SK-N-SH treated with all-trans-retinoic acid at 6 μM for 48 hours (cell line): Measurements from ENCODE around the gene MTNR1B.

Experiments
- ATAC-seq: fragments of 200-7000 bp; cut with Tn5 transposase; 3 replicates; pipeline ENCODE4 v1.9.1; 2020; ENCODE audit warnings: mild to moderate bottlenecking, moderate library complexity
- CSDC2 ChIP-seq: fragments of 250-450 bp; sonication (Bioruptor Pico); IDR thresholded peaks from 2 replicates; pipeline ENCODE4 v1.5.0; 2020; ENCODE audit warnings: mild to moderate bottlenecking, moderate library complexity
- CSRNP3 ChIP-seq: fragments of 250-450 bp; sonication (Bioruptor Pico); IDR thresholded peaks from 2 replicates; pipeline ENCODE4 v1.5.1; 2021; ENCODE audit warnings: mild to moderate bottlenecking, moderate library complexity
- GLIS3 ChIP-seq: fragments of 250-450 bp; sonication (Bioruptor Pico); IDR thresholded peaks from 2 replicates; pipeline ENCODE4 v1.5.0; 2020; ENCODE audit warnings: mild to moderate bottlenecking, moderate library complexity
- ISL1 ChIP-seq: fragments of 250-450 bp; sonication (Bioruptor Pico); IDR thresholded peaks from 2 replicates; pipeline ENCODE4 v2.1.2; 2022; ENCODE audit warnings: mild to moderate bottlenecking, moderate library complexity
- OSR1 ChIP-seq: fragments of 250-450 bp; sonication (Bioruptor Pico); IDR thresholded peaks from 2 replicates; pipeline ENCODE4 v1.8.0; 2022; ENCODE audit warnings: moderate library complexity, mild to moderate bottlenecking, inconsistent platforms
- PATZ1 ChIP-seq: fragments of 250-450 bp; sonication (Bioruptor Pico); IDR thresholded peaks from 2 replicates; pipeline ENCODE4 v1.8.0; 2020; ENCODE audit warnings: mild to moderate bottlenecking, moderate library complexity, borderline replicate concordance
- POU6F1 ChIP-seq: fragments of 250-450 bp; sonication (Bioruptor Pico); IDR thresholded peaks from 2 replicates; pipeline ENCODE4 v1.8.0; 2021; ENCODE audit warnings: low read depth, mild to moderate bottlenecking, moderate library complexity, borderline replicate concordance
- PPARA ChIP-seq: fragments of 250-450 bp; sonication (Bioruptor Pico); IDR thresholded peaks from 2 replicates; pipeline ENCODE4 v1.5.0; 2020; ENCODE audit warnings: mild to moderate bottlenecking, borderline replicate concordance
- RARB ChIP-seq: fragments of 250-450 bp; sonication (Bioruptor Pico); IDR thresholded peaks from 2 replicates; pipeline ENCODE4 v1.8.0; 2021; ENCODE audit warnings: mild to moderate bottlenecking, moderate library complexity
- SNAI2 ChIP-seq: fragments of 250-450 bp; sonication (Bioruptor Pico); IDR thresholded peaks from 2 replicates; pipeline ENCODE4 v1.5.0; 2020; ENCODE audit warnings: mild to moderate bottlenecking, moderate library complexity
- TCF4 ChIP-seq: fragments of 250-450 bp; sonication (Bioruptor Pico); IDR thresholded peaks from 2 replicates; pipeline ENCODE4 v1.8.0; 2021; ENCODE audit warnings: mild to moderate bottlenecking, moderate library complexity, borderline replicate concordance
- TOX ChIP-seq: fragments of 250-450 bp; sonication (Bioruptor Pico); IDR thresholded peaks from 2 replicates; pipeline ENCODE4 v1.8.0; 2021; ENCODE audit warnings: mild to moderate bottlenecking, moderate library complexity, borderline replicate concordance
- TSHZ2 ChIP-seq: fragments of 250-450 bp; sonication (Bioruptor Pico); IDR thresholded peaks from 2 replicates; pipeline ENCODE4 v1.5.0; 2020; ENCODE audit warnings: mild to moderate bottlenecking, moderate library complexity
- ZC3H10 ChIP-seq: fragments of 250-450 bp; sonication (Bioruptor Pico); IDR thresholded peaks from 2 replicates; pipeline ENCODE4 v1.5.1; 2021; ENCODE audit warnings: mild to moderate bottlenecking, moderate library complexity
- ZFP3 ChIP-seq: fragments of 250-450 bp; sonication (Bioruptor Pico); IDR thresholded peaks from 2 replicates; pipeline ENCODE4 v1.5.0; 2020; ENCODE audit warnings: mild to moderate bottlenecking, moderate library complexity
- ZFP30 ChIP-seq: fragments of 450-650 bp; formaldehyde crosslinking; IDR thresholded peaks from 2 replicates; pipeline ENCODE4 v1.5.0; 2022; ENCODE audit warnings: mild to moderate bottlenecking, moderate library complexity
- ZNF565 ChIP-seq: fragments of 450-650 bp; formaldehyde crosslinking; conservative IDR thresholded peaks from 2 replicates; pipeline ENCODE4 v1.5.0; 2020; ENCODE audit warnings: low read depth, mild to moderate bottlenecking, moderate library complexity
- ZNF70 ChIP-seq: fragments of 450-650 bp; formaldehyde crosslinking; IDR thresholded peaks from 2 replicates; pipeline ENCODE4 v1.5.0; 2020; ENCODE audit warnings: mild to moderate bottlenecking, moderate library complexity
- ZNF8 ChIP-seq: fragments of 450-650 bp; formaldehyde crosslinking; IDR thresholded peaks from 2 replicates; pipeline ENCODE4 v1.5.0; 2020; ENCODE audit warnings: mild to moderate bottlenecking, moderate library complexity

Gene MTNR1B

GRCh38 chr11:93017821-93018690, 48.6 kb downstream of the MTNR1B start:
- TF ChIP-seq CSRNP3 (no peak), SNAI2 (CRISPR knock-in tag) (no peak), TCF4 (CRISPR knock-in tag) (no peak)
- ATAC-seq, result no peak

- peak; percentile 91 for ATAC-seq
- TF ChIP-seq ZFP3 (CRISPR knock-in tag) (no peak), ISL1 (CRISPR knock-in tag) (0 out of 2 replicates have a peak, but pooled peaks have one; percentile 8)
Measured at GRCh38 chr11:93020248-93021046, 51.0 kb downstream of the MTNR1B start.

GRCh38 chr11:93024369-93024768, 54.9 kb downstream of the MTNR1B start:
- TF ChIP-seq TCF4 (CRISPR knock-in tag) (no peak), RARB (CRISPR knock-in tag) (no peak), GLIS3 (CRISPR knock-in tag) (no peak)

GRCh38 chr11:93025558-93026255, 56.3 kb downstream of the MTNR1B start:
- no peak for ATAC-seq
- TF ChIP-seq ZC3H10 (CRISPR knock-in tag), result no peak
- TF ChIP-seq TSHZ2 (CRISPR knock-in tag), result no peak
- no peak for TF ChIP-seq PPARA (CRISPR knock-in tag)
- TF ChIP-seq ZNF565 (CRISPR knock-in tag), result no peak
- no peak for TF ChIP-seq ZNF70
- no peak for TF ChIP-seq ZNF8 (CRISPR knock-in tag)
- TF ChIP-seq ZFP30 (CRISPR knock-in tag), result no peak
- no peak for TF ChIP-seq RARB (CRISPR knock-in tag)
- no peak for TF ChIP-seq TOX (CRISPR knock-in tag)
- TF ChIP-seq OSR1 (CRISPR knock-in tag), result no peak
- TF ChIP-seq TCF4 (CRISPR knock-in tag), result no peak
- TF ChIP-seq POU6F1 (CRISPR knock-in tag), result no peak
- TF ChIP-seq CSDC2, result no peak
- TF ChIP-seq PATZ1 (CRISPR knock-in tag), result no peak

More at GRCh38 chr11:93024369-93024768, 54.9 kb downstream of the MTNR1B start:
- no peak; the same call in 2 of the 3 replicates for ATAC-seq
